ENCODE results near the gene MLLT11.

MLLT11 gene

DNA sequence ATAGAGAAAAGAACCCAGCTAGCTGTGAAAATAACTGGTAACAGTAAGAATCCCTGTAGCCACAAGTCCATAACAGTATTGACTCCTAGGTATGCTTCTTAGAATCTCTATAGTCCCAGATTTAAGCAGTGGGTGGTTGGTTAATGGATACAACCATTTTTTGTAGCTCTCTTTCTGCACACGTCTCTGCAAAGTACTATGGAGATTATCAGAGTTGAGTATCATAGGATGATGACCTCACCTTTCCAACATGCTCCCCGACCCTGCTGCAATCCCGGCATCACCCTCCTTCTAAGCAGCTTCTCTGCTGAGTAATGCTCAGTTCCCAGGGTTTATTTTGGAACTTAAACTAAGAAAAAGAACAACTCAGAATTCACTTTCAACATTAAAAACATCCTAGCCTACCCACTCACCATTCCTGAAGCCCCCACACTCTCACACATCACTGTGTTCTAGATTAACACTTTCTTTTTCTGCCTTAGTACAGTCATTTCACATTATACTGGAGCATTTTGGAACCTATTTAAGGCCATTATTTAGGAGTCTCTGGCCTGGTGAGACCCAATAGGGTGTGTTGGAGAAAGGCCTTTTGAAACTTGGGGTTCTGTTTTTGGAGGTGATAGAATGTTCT is 2.7 kb downstream of the MLLT11 start:
- TF ChIP-seq CREB1 (IDR thresholded peaks at IDR 0.05; ENCODE audit: low read depth): no peak
- no peak for TF ChIP-seq YY1 (IDR thresholded peaks at IDR 0.05; ENCODE audit: low read depth)
- TF ChIP-seq, protein P1, sequence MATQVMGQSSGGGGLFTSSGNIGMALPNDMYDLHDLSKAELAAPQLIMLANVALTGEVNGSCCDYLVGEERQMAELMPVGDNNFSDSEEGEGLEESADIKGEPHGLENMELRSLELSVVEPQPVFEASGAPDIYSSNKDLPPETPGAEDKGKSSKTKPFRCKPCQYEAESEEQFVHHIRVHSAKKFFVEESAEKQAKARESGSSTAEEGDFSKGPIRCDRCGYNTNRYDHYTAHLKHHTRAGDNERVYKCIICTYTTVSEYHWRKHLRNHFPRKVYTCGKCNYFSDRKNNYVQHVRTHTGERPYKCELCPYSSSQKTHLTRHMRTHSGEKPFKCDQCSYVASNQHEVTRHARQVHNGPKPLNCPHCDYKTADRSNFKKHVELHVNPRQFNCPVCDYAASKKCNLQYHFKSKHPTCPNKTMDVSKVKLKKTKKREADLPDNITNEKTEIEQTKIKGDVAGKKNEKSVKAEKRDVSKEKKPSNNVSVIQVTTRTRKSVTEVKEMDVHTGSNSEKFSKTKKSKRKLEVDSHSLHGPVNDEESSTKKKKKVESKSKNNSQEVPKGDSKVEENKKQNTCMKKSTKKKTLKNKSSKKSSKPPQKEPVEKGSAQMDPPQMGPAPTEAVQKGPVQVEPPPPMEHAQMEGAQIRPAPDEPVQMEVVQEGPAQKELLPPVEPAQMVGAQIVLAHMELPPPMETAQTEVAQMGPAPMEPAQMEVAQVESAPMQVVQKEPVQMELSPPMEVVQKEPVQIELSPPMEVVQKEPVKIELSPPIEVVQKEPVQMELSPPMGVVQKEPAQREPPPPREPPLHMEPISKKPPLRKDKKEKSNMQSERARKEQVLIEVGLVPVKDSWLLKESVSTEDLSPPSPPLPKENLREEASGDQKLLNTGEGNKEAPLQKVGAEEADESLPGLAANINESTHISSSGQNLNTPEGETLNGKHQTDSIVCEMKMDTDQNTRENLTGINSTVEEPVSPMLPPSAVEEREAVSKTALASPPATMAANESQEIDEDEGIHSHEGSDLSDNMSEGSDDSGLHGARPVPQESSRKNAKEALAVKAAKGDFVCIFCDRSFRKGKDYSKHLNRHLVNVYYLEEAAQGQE (IDR thresholded peaks at IDR 0.05; ENCODE audit: low read depth): no peak
- TF ChIP-seq CEBPB (IDR thresholded peaks at IDR 0.05): no peak
- TF ChIP-seq TCF12 (IDR thresholded peaks at IDR 0.05; ENCODE audit: low read depth): no peak
- no peak for TF ChIP-seq EGR1 (IDR thresholded peaks at IDR 0.05)
- TF ChIP-seq, protein P2, sequence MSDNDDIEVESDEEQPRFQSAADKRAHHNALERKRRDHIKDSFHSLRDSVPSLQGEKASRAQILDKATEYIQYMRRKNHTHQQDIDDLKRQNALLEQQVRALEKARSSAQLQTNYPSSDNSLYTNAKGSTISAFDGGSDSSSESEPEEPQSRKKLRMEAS (IDR thresholded peaks at IDR 0.05): no peak
- TF ChIP-seq NFIC (IDR thresholded peaks at IDR 0.05): no peak
- no peak for TF ChIP-seq FOXM1 (IDR thresholded peaks at IDR 0.05; ENCODE audit: borderline replicate concordance, low read depth)
- TF ChIP-seq RAD21 (IDR thresholded peaks at IDR 0.05; ENCODE audit: low read depth): no peak
- TF ChIP-seq, protein P3, sequence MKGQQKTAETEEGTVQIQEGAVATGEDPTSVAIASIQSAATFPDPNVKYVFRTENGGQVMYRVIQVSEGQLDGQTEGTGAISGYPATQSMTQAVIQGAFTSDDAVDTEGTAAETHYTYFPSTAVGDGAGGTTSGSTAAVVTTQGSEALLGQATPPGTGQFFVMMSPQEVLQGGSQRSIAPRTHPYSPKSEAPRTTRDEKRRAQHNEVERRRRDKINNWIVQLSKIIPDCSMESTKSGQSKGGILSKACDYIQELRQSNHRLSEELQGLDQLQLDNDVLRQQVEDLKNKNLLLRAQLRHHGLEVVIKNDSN (IDR thresholded peaks at IDR 0.05): no peak
- TF ChIP-seq EP300 (IDR thresholded peaks at IDR 0.05; ENCODE audit: borderline replicate concordance): no peak
- no peak for TF ChIP-seq TAF1 (IDR thresholded peaks at IDR 0.05; ENCODE audit: low read depth)
- TF ChIP-seq ZBTB7A (IDR thresholded peaks at IDR 0.05; ENCODE audit: low read depth): no peak
- no peak for TF ChIP-seq TEAD4 (IDR thresholded peaks at IDR 0.05)

DNA sequence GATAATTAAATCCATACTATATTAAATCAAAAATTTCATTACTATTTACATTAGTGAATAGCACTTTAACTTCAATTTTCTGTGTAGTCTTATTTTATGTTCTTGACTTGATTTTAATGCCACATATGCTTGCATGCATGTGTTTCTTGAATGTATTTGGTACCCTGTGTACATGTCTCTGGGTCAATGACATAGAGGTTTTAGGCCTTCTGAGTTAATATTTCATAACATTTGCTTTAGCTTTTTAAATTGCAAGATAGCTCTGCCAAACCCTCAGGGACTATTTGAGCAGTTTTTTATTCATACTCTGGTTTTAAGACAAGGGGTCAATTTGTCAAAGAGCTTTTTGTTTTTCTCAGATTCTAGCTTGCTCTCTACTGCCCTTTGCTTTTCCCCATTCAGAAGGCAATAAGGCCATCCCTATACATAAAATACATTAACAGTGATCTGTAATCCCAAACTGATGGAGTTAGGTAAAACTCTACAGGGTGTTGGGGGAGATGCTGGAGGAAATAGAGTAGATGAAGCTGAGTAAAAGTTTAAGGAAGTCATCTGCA is 5.0 kb downstream of the MLLT11 start:
- TF ChIP-seq, protein P3 (IDR thresholded peaks at IDR 0.05): no peak

DNA sequence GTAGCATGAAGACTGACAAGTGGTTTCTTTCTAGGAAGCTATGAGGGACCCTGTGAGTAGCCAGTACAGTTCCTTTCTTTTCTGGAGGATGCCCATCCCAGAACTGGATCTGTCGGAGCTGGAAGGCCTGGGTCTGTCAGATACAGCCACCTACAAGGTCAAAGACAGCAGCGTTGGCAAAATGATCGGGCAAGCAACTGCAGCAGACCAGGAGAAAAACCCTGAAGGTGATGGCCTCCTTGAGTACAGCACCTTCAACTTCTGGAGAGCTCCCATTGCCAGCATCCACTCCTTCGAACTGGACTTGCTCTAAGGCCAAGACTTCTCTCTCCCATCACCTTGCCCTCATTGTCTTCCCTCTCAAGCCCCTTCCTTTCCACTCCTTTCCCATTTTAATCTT is 7.0 kb downstream of the MLLT11 start:
- TF ChIP-seq, protein P3 (IDR thresholded peaks at IDR 0.05): no peak
- TF ChIP-seq YY1 (IDR thresholded peaks at IDR 0.05; ENCODE audit: low read depth): no peak

DNA sequence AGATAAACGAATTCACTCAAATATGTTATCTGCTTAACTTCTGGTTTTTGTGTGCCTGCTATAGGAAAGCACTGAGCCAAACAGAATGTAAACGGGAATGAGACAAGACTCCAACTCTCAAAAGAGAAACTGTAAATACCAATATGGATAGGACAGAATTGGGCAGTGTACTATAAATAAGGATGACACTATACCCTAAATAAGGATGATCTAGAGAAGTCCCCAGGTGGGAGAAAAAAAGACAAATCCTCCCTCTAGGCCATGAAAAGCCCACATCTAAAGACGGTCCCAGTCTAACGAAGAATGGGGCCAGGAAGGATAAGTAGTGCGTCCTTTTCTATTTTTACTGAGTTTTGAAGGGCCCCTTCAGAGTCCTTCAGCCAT is 8.9 kb downstream of the MLLT11 start:
- TF ChIP-seq RAD21 (IDR thresholded peaks at IDR 0.05; ENCODE audit: low read depth) (no peak), FOXM1 (IDR thresholded peaks at IDR 0.05; ENCODE audit: borderline replicate concordance, low read depth) (no peak), YY1 (IDR thresholded peaks at IDR 0.05; ENCODE audit: low read depth) (no peak), TCF12 (IDR thresholded peaks at IDR 0.05; ENCODE audit: low read depth) (no peak), ZBTB7A (IDR thresholded peaks at IDR 0.05; ENCODE audit: low read depth) (no peak), EGR1 (IDR thresholded peaks at IDR 0.05) (no peak), EP300 (IDR thresholded peaks at IDR 0.05; ENCODE audit: borderline replicate concordance) (no peak), TAF1 (IDR thresholded peaks at IDR 0.05; ENCODE audit: low read depth) (no peak), CEBPB (IDR thresholded peaks at IDR 0.05) (no peak), CREB1 (IDR thresholded peaks at IDR 0.05; ENCODE audit: low read depth) (no peak)
- TF ChIP-seq, protein P3 (IDR thresholded peaks at IDR 0.05): no peak
- TF ChIP-seq, protein P1 (IDR thresholded peaks at IDR 0.05; ENCODE audit: low read depth): no peak

DNA sequence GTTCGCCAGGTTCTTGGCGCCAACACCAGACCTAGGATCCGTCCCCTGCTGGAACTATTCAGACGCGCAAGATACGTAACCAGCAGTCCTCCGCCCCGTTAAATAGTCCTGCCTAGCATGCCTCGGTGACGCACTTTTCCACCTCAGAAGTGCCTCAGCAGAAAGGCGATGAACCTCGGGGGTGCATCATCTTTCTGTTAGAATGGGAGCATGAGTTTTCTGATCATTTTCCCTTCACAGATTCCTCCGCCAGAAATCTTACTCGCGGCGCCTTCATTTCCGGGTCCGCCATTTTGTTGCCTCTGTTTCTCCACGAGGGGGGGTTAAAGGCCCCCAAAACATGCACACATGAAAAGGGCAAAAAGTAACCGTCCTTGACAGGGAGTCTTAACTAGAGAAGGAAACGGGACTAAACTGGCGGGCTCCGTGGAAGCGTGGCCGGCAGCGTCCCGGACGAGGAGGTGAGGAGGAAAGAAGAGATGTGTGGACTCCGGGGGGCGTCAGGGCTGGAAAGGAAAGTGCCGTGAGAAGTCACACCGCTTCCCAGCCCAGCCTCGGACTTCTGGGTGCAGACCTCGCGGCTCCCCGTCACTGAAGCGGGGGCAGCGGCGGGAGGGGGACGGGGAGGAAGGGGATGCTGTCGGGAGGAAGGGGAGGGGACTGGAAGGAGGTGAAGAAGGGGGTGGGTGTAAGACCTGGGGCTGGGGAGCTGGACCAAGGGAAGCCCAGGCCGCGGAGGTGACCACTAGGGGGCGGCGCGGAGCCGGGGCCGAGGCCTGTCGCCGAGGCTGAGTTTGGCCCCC is 10.5 kb downstream of the MLLT11 start, which contains the start of gene GABPB2:
GABPB2 (plus strand) TSS at position 288 of the 803 bp plus-strand sequence. CDS start 17,429 bp downstream, outside the sequence.
- TF ChIP-seq, protein P3 (IDR thresholded peaks at IDR 0.05): peak; percentile 31; the same call in 1 of the 2 replicates
- peak; percentile 79 for TF ChIP-seq TAF1 (IDR thresholded peaks at IDR 0.05; ENCODE audit: low read depth)
- peak; percentile 95 for TF ChIP-seq YY1 (IDR thresholded peaks at IDR 0.05; ENCODE audit: low read depth)
- 0 out of 2 replicates have a peak, but pooled peaks have one; percentile 54 for TF ChIP-seq FOXM1 (IDR thresholded peaks at IDR 0.05; ENCODE audit: borderline replicate concordance, low read depth)
- peak; percentile 49; the same call in 1 of the 2 replicates for TF ChIP-seq RAD21 (IDR thresholded peaks at IDR 0.05; ENCODE audit: low read depth)
- TF ChIP-seq, protein P1 (IDR thresholded peaks at IDR 0.05; ENCODE audit: low read depth): no peak; the same call in 1 of the 2 replicates
- TF ChIP-seq CREB1 (IDR thresholded peaks at IDR 0.05; ENCODE audit: low read depth): peak; percentile 85
- peak; percentile 24; the same call in 1 of the 2 replicates for TF ChIP-seq EP300 (IDR thresholded peaks at IDR 0.05; ENCODE audit: borderline replicate concordance)
- no peak; the same call in 1 of the 2 replicates for TF ChIP-seq EGR1 (IDR thresholded peaks at IDR 0.05)
- TF ChIP-seq TCF12 (IDR thresholded peaks at IDR 0.05; ENCODE audit: low read depth): peak; percentile 74
- no peak for TF ChIP-seq CEBPB (IDR thresholded peaks at IDR 0.05)
- peak; percentile 32; the same call in 1 of the 2 replicates for TF ChIP-seq NFIC (IDR thresholded peaks at IDR 0.05)
- TF ChIP-seq, protein P2 (IDR thresholded peaks at IDR 0.05): peak; percentile 89
- peak; percentile 70; the same call in 1 of the 2 replicates for TF ChIP-seq TEAD4 (IDR thresholded peaks at IDR 0.05)
- peak; percentile 92 for TF ChIP-seq ZBTB7A (IDR thresholded peaks at IDR 0.05; ENCODE audit: low read depth)
